PFSK-1 (cell line): ENCODE results near the gene LRRC39.

Source experiments
- FOXP2 ChIP-seq: optimal IDR thresholded peaks from 2 replicates; pipeline ENCODE3; 2011; ENCODE audit warnings: borderline replicate concordance, control low read depth, inconsistent platforms; ENCODE audit not compliant: insufficient read depth; ENCODE audit errors: extremely low read length, extremely low read depth
- POLR2AphosphoS5 ChIP-seq: IDR thresholded peaks from 2 replicates; pipeline ENCODE4 v1.6.1; 2012; ENCODE audit warnings: low read depth, mild to moderate bottlenecking, control low read depth, low read length, moderate library complexity
- REST ChIP-seq, 2 experiments: IDR thresholded peaks; 2 replicates each; pipeline versions ENCODE4 v1.6.1 to v1.8.0; 2011 to 2012; ENCODE audit warnings: low read depth in 2 of 2, low read length in 2 of 2, control low read depth in 1 of 2, inconsistent platforms in 1 of 2, mild to moderate bottlenecking in 1 of 2, moderate library complexity in 1 of 2; ENCODE audit not compliant: insufficient read depth in 1 of 2
- SIN3A ChIP-seq: IDR thresholded peaks from 2 replicates; pipeline ENCODE4 v1.6.1; 2012; ENCODE audit warnings: mild to moderate bottlenecking, low read length, moderate library complexity, borderline replicate concordance; ENCODE audit not compliant: insufficient read depth
- TAF1 ChIP-seq: IDR thresholded peaks from 2 replicates; pipeline ENCODE4 v1.6.1; 2012; ENCODE audit warnings: low read length, control low read depth, borderline replicate concordance; ENCODE audit not compliant: insufficient read depth

- no peak for TF ChIP-seq SIN3A
- TF ChIP-seq REST (IDR thresholded peaks at IDR 0.05; ENCODE audit: insufficient read depth in 1 of 2, low read depth in 2 of 2, low read length in 2 of 2) = no peak
- no peak for TF ChIP-seq POLR2AphosphoS5
- no peak for TF ChIP-seq TAF1
- no peak for TF ChIP-seq FOXP2
These were observed 46.4 kb downstream of the LRRC39 start for GRCh38 chr1:100131623-100132022.
